NCI-H2029 (cell line): ENCODE data around the gene TBC1D20.
A peak's percentile ranks its signal among the peaks of the same experiment; 100 is the strongest.

ENCODE experiments used
- DNase-seq: peaks from one replicate; lab custom pipeline; 2025; lab: John Stamatoyannopoulos, UW

TBC1D20 gene

DNA sequence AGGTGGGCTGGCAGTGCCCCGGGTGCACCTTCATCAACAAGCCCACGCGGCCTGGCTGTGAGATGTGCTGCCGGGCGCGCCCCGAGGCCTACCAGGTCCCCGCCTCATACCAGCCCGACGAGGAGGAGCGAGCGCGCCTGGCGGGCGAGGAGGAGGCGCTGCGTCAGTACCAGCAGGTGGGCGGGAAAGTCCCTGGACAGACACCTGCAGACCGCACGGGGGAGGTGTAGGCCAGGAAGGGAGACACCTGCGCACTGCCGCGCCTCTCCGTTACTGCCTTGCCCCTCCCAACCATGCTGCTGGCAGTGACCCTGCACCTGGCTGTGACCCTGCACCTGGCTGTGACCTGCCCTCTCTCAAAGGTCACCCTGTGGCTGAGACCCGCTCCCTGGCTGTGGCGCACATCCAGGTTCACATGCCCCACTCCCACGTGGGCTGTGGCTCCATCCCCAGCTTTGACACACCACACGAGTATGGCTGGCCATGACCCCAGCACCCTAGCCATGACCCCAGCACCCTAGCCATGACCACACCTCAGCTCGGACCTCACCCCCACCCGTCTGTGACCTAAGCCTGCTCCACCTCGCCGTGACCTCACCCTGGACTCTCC is 42.7 kb downstream of the TBC1D20 start:
- DNase-seq = peak; percentile 94

DNA sequence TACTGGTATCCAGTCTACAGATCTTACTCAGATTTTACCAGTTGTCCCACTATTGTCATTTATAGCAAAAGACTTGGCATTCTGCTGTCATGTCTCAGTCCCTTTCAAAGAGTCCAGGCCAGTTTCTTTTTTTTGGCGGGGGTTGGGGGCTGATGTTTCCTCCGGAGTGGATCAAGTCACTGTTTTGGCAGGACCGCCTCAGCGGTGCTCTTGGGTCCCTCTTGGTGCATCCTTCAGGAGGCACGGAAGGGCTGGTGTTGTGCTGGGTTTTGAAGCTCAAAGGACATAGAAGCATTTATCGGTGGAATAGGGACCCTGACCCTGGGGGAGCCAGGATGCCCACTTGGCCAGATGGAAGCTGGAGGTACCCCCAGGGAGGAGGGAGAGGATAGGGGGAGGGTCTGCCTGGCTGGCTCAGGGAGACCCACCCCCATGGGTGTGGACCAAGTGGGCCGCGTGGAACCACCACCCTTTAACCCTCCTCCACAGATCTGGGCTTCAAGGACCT is 43.4 kb downstream of the TBC1D20 start:
- DNase-seq = no peak

DNA sequence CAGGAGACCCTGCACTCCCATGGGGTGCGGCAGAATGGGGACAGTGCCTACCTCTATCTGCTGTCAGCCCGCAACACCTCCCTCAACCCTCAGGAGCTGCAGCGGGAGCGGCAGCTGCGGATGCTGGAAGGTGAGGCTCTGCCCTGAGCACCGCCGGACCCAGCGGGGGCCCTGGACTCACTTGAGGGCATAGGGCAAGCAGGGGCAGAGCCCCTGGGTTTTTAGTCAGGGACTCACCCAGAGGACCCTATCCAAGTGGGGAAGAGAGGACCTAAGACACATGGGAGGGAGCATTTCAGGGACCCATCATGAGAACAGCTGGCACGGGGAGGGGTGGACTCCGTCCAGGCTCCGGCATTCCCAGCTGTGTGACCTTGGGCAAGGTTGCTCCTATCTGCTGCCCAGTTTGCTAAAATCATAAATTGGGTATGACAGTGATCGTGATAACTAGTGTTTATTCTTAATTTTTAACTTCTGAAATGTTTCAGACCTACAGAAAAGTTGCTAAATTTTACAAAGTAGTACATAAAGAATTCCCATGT is 44.5 kb downstream of the TBC1D20 start:
- DNase-seq = no peak

DNA sequence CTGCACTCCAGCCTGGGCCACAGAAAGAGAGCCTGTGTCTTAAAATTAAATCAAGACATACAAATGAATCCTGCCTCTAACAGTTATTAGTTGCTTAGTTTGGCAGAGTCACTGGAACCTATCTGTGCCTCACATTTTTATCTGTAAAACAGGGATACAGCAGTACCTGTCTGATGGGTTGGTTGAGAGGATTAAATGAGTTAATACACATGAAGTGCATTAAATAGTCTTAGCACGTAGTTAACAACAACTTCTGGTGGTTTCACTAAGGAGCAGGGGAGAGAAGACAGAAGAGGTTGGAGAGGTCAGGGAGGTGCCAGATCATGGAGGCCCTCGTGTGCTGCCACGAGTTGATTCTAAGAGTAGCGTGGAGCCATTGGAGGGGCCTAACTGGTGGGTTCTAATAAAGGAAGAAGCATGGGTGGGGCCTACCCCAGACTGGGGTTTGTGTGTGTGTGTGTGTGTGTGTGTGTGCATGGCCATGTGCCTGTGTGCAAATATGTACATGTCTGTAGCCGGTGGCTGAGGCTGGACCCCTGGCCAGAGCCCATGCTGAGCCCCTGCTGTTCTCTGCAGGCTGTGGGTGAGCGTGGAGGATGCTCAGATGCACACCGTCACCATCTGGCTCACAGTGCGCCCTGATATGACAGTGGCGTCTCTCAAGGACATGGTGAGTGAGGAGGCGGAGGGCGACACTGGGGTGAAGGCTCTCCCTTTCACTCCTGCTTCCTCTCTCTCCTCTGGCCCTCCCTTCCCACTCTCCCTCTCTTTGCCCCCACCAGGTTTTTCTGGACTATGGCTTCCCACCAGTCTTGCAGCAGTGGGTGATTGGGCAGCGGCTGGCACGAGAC is 45.2 kb downstream of the TBC1D20 start:
- no peak for DNase-seq

DNA sequence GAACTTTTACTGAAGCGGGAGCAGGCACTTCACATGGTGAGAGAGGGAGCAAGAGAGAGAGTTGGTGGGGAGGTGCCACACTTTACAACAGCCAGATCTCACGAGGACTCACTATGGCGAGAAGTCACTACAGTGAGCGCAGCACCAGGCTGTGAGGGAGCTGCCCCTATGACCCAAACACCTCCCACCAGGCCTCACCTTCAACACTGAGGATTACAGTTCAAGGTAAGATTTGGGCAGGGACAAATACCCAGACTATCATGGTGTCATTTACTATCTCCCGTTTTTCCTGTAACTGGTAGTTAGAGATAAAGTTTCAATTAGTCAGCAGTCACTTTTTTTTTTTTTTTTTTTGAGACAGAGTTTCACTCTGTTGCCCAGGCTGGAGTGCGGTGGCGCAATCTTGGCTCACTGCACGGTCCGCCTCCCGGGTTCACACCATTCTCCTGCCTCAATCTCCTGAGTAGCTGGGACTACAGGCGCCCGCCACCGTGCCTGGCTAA is 46.5 kb downstream of the TBC1D20 start:
- DNase-seq = no peak

DNA sequence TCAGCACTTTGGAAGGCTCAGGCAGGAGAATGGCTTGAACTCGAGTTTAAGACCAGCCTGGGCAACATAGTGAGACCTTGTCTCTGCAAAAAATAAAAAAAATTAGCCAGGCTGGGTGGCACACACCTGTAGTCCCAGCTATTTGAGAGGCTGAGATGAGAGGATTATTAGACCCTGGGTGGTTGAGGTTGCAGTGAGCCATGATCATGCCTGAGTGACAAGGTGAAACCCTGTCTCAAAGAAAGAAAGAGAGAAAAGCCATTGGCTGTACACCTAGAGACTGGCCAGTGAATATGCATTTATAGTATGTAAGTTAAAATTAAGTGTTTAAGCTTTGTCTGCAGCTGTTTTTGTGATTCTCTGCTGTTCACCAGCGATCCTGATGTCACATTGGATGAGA is 48.2 kb downstream of the TBC1D20 start:
- DNase-seq = no peak

DNA sequence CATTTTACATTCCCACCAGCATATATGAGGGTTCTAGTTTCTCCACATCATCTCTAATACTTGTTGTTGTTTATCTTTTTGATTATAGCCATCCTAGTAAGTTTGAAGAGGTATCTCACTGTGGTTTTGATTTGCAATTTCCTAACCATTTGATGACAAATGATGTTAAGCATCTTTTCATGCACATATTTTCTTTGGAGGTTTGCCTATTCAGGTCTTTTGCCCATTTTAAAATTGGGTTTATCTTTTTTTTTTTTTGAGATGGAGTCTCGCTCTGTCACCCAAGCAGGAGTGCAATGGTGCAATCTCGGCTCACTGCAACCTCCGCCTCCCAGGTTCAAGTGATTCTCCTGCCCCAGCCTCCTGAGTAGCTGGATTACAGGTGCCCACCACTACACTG is 50.3 kb downstream of the TBC1D20 start:
- no peak for DNase-seq

DNA sequence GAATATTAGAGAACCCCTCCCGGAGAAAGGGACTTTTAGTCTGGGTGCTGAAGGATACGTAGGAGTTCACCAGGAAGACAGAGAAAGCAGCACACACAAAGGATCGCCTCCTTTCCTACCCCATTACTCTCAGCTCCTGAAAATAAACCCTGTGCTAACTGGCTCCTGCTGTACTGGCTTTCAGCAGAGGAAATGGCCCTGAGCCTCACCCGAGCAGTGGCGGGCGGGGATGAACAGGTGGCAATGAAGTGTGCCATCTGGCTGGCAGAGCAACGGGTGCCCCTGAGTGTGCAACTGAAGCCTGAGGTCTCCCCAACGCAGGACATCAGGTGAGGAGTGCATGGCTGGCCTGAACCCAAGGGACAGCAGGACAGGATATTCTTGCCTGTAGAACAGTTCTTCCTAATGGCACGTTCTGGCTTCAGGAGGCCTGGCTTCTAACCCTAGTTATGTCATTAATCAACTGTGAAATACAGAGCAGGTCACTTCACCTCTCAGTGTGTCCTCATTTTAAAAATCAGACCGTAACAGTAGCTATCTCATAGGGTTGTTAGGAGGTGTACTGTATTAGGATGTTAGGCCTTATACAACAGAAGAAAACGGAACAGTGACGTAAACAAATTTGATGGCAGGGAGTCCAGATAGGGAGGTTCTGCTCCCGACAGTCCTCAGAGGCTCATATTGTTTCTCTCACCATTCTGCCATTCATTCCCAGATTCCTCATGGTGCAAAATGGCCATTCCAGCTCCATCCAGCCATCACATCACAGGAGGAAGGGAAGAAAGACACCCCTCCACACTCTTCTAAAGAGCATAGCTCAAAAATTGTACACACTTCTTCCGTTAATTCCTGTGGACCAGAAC is 52.4 kb downstream of the TBC1D20 start:
- DNase-seq = no peak

DNA sequence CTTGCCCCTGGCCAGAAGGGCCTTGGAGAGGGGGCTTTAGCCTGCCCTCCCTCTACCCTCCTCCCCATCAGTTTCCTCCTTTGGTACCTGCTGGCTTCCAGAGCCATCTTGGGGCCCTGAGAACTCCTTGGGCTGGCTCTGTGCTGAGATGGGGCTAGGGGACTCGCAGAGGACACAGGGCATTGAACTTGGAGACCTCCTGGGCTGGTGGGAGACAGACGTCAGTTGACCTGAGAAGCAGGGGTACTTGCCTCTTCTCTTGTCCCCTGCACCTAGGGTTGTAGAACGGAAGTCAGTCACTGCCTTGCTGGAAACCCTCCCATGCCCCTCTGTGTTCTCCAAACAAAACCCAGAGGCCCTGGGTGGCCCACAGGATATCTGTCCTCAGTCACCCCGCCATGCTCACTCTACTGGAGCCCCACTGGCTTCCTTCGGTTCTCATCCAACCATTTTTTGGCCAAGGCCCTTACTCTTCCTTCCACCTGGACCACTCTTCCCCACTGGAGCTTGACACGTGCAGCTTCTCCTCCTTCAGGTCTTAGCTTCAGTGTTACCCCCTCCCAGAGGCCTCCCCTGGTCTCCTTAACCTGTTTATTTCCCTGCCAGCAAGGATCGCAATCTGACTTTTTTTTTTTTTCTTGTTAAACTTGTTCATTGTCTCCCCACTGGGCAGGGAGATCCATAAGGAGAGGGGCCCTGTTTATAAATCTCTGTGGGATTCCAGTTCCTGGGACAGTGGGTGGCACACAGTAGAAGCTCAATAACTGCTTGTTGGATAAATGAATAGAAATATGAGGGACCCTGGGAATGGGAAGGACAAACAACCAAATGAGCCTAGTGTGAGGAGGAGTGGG is 53.3 kb downstream of the TBC1D20 start:
- no peak for DNase-seq

DNA sequence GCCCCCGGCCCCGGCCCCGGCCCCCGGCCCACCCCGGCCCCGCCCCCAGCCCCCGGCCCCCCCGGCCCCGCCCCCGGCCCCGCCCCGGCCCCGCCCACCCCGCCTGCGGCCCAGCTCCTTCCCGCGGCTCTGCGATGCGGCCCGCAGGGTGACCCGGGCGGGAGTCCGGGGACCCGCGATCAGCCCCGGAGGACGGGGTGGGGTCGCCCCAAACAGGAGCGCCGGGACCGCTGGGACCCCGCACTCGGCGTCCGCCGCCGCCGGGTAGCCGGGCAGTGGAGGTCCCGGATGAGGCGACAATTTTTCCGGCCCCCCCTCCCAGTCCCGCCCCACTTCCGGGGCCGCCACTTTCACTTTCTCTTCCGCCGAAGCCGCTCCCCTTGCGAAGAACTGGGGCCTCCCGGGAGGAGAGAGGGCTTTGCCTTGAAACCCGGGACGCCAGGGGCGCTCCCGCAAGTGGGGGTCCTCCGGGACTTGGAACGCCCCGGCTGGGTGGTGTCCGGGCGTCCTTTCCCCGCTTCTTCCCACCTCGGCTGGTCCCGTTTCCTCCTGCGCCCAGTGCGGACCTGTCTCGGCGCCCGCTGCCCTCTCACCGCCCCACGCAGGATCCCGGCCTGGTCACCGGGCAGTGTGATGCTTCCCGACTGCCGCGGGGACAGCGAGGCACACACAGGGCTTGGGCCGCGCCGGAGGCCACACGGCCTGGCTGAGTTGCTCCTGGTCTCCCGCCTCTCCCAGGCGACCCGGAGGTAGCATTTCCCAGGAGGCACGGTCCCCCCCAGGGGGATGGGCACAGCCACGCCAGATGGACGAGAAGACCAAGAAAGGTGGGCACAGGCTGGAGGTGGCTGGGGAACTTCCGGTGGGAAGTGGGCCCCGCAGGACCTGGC is 54.1 kb downstream of the TBC1D20 start, which contains the start of gene RBCK1:
RBCK1 (plus strand) TSS at position 347 of the 890 bp plus-strand sequence; CDS start at position 806, 459 bp downstream.
- DNase-seq = peak; percentile 64

DNA sequence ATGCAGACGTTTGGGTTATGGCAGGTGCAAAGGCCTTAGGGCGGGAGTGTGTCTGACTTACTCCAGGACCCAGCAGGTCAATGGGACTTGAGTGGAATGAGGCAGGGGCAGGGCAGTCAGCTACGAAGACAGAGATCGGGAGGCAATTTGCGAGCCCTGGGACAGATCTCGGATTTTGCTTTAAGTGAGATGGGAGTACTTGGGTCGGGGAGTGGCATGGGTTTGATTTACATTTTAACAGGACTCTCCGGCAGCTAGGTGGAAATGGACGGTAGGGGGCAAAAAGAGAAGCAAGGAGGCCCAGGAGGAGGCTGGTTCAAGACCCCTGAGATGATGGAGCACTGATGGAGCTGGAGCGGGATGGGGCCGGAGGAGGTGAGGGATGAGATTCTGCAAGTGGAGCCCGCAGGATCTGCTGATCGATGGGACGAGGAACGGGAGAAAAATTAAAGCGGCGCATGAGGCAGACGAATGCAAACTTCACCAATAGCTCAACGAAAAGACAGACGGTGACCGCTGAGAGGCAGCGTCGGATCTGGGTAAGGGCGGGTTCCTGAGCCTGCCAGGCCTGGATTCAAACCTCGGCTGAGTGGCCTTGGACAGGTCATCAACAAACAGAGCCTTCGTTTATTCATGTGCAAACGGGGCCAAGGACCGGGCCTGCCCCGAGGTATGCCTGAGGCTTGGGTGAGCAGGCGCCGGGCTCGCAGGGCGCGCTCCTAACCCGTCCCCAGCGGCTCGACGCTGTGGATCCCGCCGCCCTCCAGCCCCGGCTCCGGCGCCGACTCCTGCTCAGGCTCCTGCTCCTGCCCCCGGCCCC is 55.0 kb downstream of the TBC1D20 start:
- peak; percentile 67 for DNase-seq

DNA sequence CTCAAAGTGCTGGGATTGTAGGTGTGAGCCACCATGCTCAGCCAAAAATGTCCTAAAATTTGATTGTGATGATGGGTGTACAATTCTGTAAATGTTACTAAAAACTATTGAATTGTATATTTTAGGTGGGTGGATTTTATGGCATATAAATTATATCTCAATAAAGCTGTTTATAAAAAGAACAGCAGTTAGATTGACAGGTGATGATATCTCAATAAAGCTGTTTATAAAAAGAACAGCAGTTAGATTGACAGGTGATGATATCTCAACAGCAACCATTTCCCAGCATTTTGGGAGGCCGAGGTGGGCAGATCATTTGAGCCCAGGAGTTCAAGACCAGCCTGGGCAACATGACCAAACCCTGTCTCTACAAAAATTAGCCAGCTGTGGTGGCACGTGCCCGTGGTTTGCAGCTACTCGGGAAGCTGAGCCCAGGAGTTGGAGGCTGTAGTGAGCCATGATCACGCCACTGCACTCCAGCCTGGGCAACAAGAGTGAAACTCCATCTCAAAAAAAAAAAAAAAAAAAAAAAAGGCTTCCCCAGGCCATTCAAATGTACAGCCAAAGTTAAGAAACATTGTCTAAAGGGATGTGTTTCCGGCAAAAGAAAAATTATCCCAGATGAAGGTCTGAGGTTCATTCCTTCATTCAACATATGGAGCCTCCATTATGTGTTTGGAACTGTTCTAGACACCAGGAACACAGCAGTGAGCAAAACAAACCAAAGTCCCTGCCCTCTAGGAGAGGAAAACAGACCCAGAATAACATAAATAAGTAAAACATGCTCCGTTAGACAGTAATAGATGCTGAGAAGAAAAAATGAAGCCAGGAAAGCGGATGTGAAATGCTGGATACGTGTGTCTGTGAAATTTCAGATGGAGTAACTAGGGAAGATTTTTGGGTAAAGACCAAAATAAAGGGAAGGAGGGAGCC is 55.9 kb downstream of the TBC1D20 start:
- DNase-seq = no peak

DNA sequence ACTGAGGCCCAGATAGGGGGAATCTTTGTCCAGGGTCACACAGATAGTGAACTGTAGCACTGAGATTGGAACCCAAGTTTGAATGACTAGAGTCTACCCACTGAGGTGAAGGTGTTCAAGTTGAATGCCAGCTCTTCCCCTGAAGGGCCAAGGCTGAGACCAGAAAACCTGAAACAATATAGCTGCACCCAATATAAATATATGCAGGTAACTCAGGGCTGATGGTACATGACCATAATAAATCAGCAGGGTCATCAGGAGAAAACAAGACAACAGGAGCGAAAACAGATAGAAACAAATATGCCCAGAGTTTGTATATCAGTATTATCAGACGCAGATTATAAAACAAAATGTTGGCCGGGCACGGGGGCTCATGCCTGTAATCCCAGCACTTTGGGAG is 58.2 kb downstream of the TBC1D20 start:
- no peak for DNase-seq

DNA sequence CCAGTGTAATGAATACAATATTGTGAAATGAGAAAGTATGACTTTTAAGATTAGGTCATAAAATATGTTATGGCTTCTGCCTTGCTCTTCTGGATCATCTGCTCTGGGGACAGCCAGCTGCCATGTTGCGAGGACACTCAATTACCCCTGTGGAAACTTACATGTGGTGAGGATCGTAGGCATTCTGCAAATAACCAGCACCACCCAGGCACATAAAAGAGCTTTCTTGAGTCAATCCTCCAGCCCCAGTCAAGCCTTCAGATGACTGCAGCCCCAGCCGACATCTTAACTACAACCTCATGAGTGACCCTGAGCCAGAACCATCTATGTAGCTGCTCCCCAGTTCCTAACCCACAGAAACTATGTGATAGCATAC is 58.8 kb downstream of the TBC1D20 start:
- DNase-seq = no peak

DNA sequence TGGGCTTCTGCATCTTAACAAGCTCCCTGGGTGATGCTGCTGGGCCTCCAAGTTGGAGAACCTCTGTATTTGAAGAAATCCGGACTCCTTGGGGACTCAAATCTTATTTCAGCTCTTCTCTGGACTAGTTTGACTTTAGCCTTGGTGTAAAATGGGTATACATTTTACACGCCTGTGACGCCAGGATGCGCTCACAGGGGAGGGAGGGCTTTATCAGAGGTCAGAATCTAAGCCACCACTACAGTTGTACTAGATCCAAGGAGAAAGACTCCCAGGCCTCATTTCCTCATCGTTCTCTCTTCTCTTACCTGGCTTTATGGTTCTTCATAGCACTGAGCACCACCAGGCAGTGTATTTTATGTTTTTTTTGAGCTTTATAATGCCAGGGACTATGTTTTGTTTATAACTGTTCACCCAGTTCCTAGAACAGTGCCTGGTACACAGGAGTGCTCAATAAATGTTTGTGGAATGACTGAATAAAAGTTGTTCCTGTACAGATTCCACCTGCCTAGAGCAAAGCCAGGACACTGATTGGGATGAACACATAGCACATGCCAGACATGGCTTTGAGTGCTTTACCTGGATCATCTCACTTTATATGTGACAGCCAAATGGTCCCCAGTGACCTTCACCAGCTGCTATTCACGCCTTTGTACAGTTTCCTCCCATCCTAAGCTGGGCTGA is 59.3 kb downstream of the TBC1D20 start:
- DNase-seq = no peak

DNA sequence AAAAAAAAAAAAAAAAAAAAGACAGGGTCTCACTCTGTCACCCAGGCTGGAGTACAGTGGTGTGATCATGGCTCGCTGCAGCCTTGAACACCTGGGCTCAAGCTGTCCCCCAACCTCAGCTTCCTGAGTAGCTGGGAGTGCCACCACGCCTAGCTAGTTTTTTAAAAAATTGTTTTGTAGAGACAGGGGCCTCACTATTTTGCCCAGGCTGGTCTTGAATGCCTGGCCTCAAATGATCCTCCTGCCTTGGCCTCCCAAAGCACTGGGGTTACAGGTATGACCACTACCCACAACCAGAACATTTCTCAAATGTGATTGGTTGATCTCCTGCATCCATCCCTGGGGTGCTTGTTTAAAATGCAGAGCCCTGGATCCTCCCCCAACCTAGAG is 59.8 kb downstream of the TBC1D20 start:
- no peak for DNase-seq
